SK-N-MC (cell line): ENCODE measurements around the gene OTUD5.
"Not testable (repeated sequence)": the region's sequence is repeated elsewhere in the genome, so short reads cannot be mapped to it uniquely, and the experiment has no call there.

Source experiments
- DNase-seq: peaks from one replicate; pipeline ENCODE4 v3.0.0-alpha.2; 2011; ENCODE audit warnings: low read depth, low spot score
- H3K27ac ChIP-seq: fragments of 200-600 bp; sonication (generic); 2 replicates; pipeline ENCODE4 v1.5.1; 2016; ENCODE audit warnings: mixed run types
- H3K36me3 ChIP-seq: fragments of 200-600 bp; sonication (generic); 2 replicates; pipeline ENCODE4 v1.6.1; 2017; ENCODE audit warnings: antibody characterized with exemption, low read length, mixed read lengths; ENCODE audit not compliant: insufficient read depth
- H3K4me3 ChIP-seq: fragments of 200-600 bp; sonication (generic); 2 replicates; pipeline ENCODE4 v1.5.1; 2016
- H3K9ac ChIP-seq: fragments of 200-600 bp; sonication (generic); 2 replicates; pipeline ENCODE4 v1.8.0; 2017; ENCODE audit warnings: mixed run types, mixed read lengths; ENCODE audit not compliant: insufficient read length
- H3K9me3 ChIP-seq: fragments of 200-600 bp; sonication (generic); 2 replicates; pipeline ENCODE4 v1.6.1; 2017; ENCODE audit warnings: low read depth, mild to moderate bottlenecking, antibody characterized with exemption, low read length, moderate library complexity, mixed read lengths
- EZH2 ChIP-seq: fragments of 200-600 bp; sonication (generic); IDR thresholded peaks from one replicate; pipeline ENCODE4 v1.6.1; 2017; ENCODE audit warnings: antibody characterized with exemption
- FOXP2 ChIP-seq: optimal IDR thresholded peaks from 2 replicates; pipeline ENCODE3; 2011; ENCODE audit warnings: mild to moderate bottlenecking, moderate library complexity; ENCODE audit not compliant: insufficient read depth; ENCODE audit errors: extremely low read length, control extremely low read depth
- POLR2AphosphoS5 ChIP-seq: IDR thresholded peaks from 2 replicates; pipeline ENCODE4 v1.6.1; 2012; ENCODE audit warnings: mild to moderate bottlenecking, low read depth, low read length, borderline replicate concordance

Gene OTUD5

DNA sequence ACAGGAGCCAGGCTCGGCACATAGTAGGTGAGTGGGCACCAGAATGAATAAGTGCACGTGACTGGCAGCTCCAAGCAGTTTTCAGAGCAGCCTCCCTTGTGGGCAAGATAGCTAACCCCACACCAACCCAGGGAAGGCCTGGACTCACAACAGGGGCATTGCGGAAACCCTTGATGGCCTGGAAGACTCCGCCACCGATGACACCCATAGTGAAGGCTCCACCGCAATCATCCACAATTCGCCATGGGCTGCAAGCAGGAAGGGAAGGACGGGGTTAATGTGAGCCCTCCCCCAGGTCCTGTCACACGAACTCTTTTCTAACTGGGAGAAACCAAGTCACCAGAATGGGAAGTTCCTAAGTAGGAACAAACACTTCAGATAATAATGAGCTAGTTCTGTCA lies 60.8 kb downstream of the OTUD5 start:
- H3K9ac ChIP-seq: peak overlapping the region; percentile 87
- peak overlapping the region; percentile 91 for H3K4me3 ChIP-seq
- TF ChIP-seq POLR2AphosphoS5: no peak
- TF ChIP-seq EZH2: no peak
- no peak for TF ChIP-seq FOXP2
- H3K9me3 ChIP-seq: no peaks in the 10 kb centered on the region
- peak overlapping the region; percentile 92; the same call in 1 of the 2 replicates for H3K27ac ChIP-seq
- H3K36me3 ChIP-seq: peaks cover 13% of the 10 kb centered on the region; the same call in 1 of the 2 replicates
- no peak for DNase-seq

DNA sequence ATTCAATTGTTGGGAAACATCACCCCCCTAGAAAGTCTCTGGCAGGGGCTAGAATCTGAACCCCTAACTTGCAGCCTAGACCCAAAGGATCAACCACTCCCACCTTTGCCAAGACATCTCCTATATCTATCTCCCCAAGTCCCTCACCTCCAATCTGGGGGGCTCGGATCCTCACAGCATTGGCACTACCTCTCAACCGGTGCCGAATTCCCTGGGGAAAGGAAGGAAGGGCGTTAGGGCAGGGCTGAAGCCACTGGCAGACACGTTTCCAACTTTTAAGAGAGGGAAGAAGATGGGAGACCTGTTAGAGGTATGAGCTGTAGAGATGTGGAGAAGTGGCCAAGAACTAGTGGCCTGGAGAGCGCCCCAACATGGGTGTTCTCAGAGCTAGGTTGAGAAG lies 62.5 kb downstream of the OTUD5 start:
- no peak overlapping the region for H3K9ac ChIP-seq
- no peaks in the 10 kb centered on the region for H3K9me3 ChIP-seq
- DNase-seq: no peak
- no peak overlapping the region for H3K4me3 ChIP-seq
- no peak overlapping the region for H3K27ac ChIP-seq
- no peak for TF ChIP-seq FOXP2
- no peak for TF ChIP-seq POLR2AphosphoS5
- no peak for TF ChIP-seq EZH2
- peaks cover 6% of the 10 kb centered on the region; the same call in 1 of the 2 replicates for H3K36me3 ChIP-seq

DNA sequence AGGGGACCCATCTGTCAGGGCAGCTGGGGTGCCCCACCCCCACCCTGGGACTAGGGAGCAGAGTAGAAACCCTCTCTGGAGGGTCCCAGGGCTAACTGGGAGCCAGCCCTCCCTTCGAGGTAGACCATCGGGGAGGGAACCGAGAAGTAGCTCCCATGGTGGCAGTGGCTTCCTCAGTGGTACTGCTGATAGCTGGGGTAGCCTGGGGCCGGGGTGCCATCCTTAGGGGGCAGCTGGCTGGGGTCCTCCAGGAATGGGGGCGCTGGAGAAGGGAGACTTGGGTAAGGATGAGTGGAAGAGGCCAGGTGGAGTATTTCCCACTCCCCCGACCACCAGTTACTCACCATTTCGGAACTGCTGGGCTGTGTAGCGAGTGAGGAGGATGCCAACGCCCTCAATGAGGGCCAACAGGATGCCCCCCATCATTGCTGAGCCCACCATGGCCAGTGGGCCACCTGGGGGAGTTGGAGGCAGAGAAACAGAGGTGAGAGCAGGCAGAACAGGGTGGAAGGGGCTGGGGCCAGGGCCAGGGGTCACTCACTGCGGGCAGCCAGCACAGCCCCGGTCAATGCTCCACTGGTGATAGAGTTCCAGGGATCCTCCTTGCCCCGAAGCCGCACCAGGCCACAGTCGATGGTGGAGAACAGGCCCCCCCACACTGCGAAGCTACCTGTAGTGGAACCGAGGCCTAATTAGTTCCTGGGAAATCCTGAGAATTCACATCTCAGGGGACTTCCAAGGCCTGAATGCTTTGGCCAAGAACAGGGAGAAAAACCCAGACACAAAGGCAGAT lies 63.7 kb downstream of the OTUD5 start:
- Histone ChIP-seq H3K4me3 (no peak overlapping the region), H3K9ac (no peak overlapping the region), H3K36me3 (no peaks in the 10 kb centered on the region; the same call in 1 of the 2 replicates), H3K9me3 (no peaks in the 10 kb centered on the region), H3K27ac (no peak overlapping the region)
- DNase-seq: no peak
- no peak for TF ChIP-seq POLR2AphosphoS5
- TF ChIP-seq EZH2: no peak
- no peak for TF ChIP-seq FOXP2

- Histone ChIP-seq H3K9me3 (no peaks in the 10 kb centered on the region), H3K9ac (no peak overlapping the region), H3K27ac (no peak overlapping the region), H3K36me3 (no peaks in the 10 kb centered on the region; the same call in 1 of the 2 replicates), H3K4me3 (no peak overlapping the region)
- TF ChIP-seq POLR2AphosphoS5 (no peak), FOXP2 (no peak), EZH2 (no peak)
- no peak for DNase-seq
Observed at GRCh38 chrX:48892896-48893295, 64.5 kb downstream of the OTUD5 start.

GRCh38 chrX:48891402-48892288 lies 65.8 kb downstream of the OTUD5 start:
- TF ChIP-seq POLR2AphosphoS5: peak; percentile 66; the same call in 1 of the 2 replicates
- no peak for TF ChIP-seq EZH2
- no peak for DNase-seq
- Histone ChIP-seq H3K4me3 (peak overlapping the region; percentile 77), H3K27ac (no peak overlapping the region), H3K9me3 (no peaks in the 10 kb centered on the region), H3K9ac (peak overlapping the region; percentile 50), H3K36me3 (no peaks in the 10 kb centered on the region; the same call in 1 of the 2 replicates)

DNA sequence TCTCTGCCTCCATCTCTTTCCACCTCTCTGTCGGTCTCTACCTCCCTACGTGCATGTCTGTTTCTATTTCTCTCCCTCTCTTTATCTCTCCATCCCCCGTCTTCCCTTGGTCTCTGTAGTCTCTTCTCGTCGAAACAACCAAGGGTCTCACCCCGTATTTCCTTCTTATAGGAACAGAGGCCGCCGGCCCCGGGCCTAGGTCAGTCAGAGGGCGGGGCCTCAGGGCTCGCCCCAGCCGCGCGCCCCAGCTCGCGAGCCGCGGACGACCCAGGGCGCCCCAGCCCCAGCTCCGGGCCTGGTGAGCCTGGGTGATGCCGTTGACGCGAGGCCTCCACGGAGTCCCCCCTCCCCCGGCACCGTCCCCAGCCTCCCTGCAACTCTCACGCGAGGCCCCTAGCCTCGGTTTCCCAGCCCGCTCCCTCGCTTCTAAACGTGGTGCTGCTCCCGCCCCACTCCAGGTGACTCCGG lies 66.4 kb downstream of the OTUD5 start:
- no peak overlapping the region for H3K27ac ChIP-seq
- no peaks in the 10 kb centered on the region for H3K9me3 ChIP-seq
- peak overlapping the region; percentile 50 for H3K9ac ChIP-seq
- no peak for DNase-seq
- no peaks in the 10 kb centered on the region; the same call in 1 of the 2 replicates for H3K36me3 ChIP-seq
- peak overlapping the region; percentile 77 for H3K4me3 ChIP-seq
- TF ChIP-seq FOXP2 (no peak), POLR2AphosphoS5 (no peak), EZH2 (no peak)

- Histone ChIP-seq H3K4me3 (peak overlapping the region; percentile 77; the same call in 1 of the 2 replicates), H3K9ac (no peak overlapping the region), H3K27ac (no peak overlapping the region), H3K36me3 (no peaks in the 10 kb centered on the region; the same call in 1 of the 2 replicates), H3K9me3 (no peaks in the 10 kb centered on the region)
- no peak for TF ChIP-seq FOXP2
- no peak for TF ChIP-seq EZH2
- TF ChIP-seq POLR2AphosphoS5: no peak
- no peak for DNase-seq
Observed at GRCh38 chrX:48890296-48890925, 67.0 kb downstream of the OTUD5 start.

DNA sequence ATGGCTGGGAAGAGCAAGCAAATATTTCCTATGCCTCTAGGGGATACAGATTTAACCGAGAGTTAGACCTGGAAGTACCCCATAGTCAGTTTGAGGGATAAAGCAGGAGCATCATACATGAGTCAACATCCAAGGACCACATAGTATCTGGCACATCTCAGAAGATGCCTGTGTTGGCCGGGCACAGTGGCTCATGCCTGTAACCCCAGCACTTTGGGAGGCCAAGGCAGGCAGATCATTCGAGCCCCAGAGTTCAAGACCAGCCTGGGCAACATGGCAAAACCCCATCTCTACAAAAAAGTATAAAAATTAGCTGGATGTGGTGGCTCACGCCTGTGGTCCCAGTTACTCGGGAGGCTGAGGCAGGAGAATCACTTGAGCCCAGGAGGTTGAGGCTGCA lies 70.8 kb downstream of the OTUD5 start:
- not testable (repeated sequence) for H3K4me3 ChIP-seq, DNase-seq, H3K9ac ChIP-seq, H3K27ac ChIP-seq, H3K9me3 ChIP-seq, H3K36me3 ChIP-seq

- Histone ChIP-seq H3K9ac (no peak overlapping the region), H3K4me3 (no peak overlapping the region), H3K36me3 (no peaks in the 10 kb centered on the region), H3K9me3 (no peaks in the 10 kb centered on the region), H3K27ac (no peak overlapping the region)
- TF ChIP-seq FOXP2 (no peak), EZH2 (no peak), POLR2AphosphoS5 (no peak)
- no peak for DNase-seq
Observed at GRCh38 chrX:48883729-48884128, 73.7 kb downstream of the OTUD5 start.

DNA sequence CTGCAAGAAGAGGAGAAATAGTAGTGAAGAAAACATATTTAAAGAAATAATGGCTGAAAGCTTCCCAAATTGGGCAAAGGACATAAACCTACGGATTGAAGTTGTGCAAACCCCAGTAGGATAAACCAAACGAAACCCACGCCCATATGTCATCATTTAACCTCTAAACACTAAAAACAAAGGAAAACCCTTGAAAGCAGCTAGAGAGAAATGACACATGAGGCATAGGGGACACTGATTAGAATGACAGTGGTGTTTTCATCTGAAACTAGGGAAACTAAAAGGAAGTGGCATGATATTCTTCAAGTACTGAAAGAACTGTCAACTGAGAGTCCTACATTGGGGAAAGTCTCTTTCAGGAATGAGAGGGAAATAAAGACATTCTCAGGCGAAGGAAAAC lies 80.5 kb downstream of the OTUD5 start:
- DNase-seq, H3K27ac ChIP-seq, H3K9me3 ChIP-seq: not testable (repeated sequence)

More for the DNA sequence above, 80.5 kb downstream of the OTUD5 start:
- not testable (repeated sequence) for H3K4me3 ChIP-seq, H3K9ac ChIP-seq, H3K36me3 ChIP-seq
